ENCODE data around the gene C1QTNF3.

C1QTNF3 gene

DNA sequence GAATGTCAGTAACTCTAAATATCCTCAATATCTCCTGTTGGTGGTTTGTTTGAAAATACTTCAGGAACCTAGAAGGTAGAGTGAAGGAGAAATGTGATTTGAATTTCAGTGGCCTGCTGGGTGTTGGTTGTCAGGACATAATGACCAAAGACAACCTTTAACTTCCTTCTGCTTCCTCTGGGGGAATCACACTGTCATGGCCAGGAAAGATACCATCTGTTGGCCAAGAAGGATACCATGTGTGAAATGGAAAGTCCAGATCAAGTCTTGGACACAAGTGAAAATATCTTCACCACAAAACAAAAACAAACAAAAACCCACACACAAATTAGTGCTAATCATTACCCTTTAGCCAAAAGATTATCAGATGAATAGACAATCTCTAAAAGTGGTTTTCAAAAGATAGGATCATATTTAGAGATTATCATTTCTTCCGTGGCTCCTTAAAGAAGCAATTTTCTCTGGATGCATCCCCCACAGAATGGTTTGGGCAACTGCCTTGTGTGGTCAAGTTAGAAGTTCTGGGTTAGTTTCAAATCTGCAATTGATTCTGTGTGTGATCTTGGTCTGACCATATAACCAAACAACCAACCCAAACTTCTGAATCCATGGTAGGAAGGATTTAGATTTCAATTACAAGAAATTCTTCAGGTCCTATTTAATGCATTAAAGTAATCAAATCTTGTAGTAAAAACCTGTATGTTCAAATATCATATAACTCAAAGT lies 1.6 kb downstream of the C1QTNF3 start:
- Histone ChIP-seq H3K36me3 (no peaks in the 10 kb centered on the region; a peak in 1 of 22 replicates), H3K4me1 (peaks cover 8 to 40% (median 17%) of the 10 kb centered on the region in 10 experiments; a peak in 19 of 20 replicates), H4K20me1 (no peaks in the 10 kb centered on the region), H3K27me3 (no peaks in the 10 kb centered on the region), H3K4me2 (peak overlapping the region in 3 of 11 experiments; percentile 59 to 74 (median 65); a peak in 6 of 22 replicates), H3K9ac (no peak overlapping the region), H3K4me3 (no peak overlapping the region), H3K9me3 (replicated peaks in 1 of 11) (no peaks in the 10 kb centered on the region), H3K27ac (peak overlapping the region in 1 of 11 experiments; percentile 48; a peak in 2 of 22 replicates)
- TF ChIP-seq Cebpa-rat (IDR thresholded peaks at IDR 0.05), result no peak

- no peak for TF ChIP-seq Cebpa-rat (IDR thresholded peaks at IDR 0.05)
- Histone ChIP-seq H3K4me3 (no peak overlapping the region), H3K9me3 (replicated peaks in 1 of 11) (no peaks in the 10 kb centered on the region), H3K4me1 (peaks cover 9 to 47% (median 22%) of the 10 kb centered on the region in 10 experiments; a peak in 19 of 20 replicates), H4K20me1 (no peaks in the 10 kb centered on the region), H3K36me3 (peaks cover 0 to 5% (median 1%) of the 10 kb centered on the region in 11 experiments; a peak in 14 of 22 replicates), H3K9ac (no peak overlapping the region), H3K27ac (no peak overlapping the region), H3K4me2 (peak overlapping the region in 2 of 11 experiments; percentile 6 to 21; a peak in 1 of 22 replicates), H3K27me3 (no peaks in the 10 kb centered on the region)
These were observed 2.5 kb downstream of the C1QTNF3 start for GRCh38 chr5:34040472-34040871.

- no peak overlapping the region for H3K27ac ChIP-seq
- H3K27me3 ChIP-seq, result no peaks in the 10 kb centered on the region
- no peak for TF ChIP-seq Cebpa-rat (IDR thresholded peaks at IDR 0.05)
- H3K4me3 ChIP-seq, result no peak overlapping the region
- peaks cover 9 to 50% (median 22%) of the 10 kb centered on the region in 10 experiments; a peak in 19 of 20 replicates for H3K4me1 ChIP-seq
- H4K20me1 ChIP-seq, result no peaks in the 10 kb centered on the region
- H3K4me2 ChIP-seq, result peak overlapping the region in 2 of 11 experiments; percentile 6 to 21; a peak in 1 of 22 replicates
- H3K9ac ChIP-seq, result no peak overlapping the region
- peaks cover 0 to 14% (median 10%) of the 10 kb centered on the region in 11 experiments; a peak in 16 of 22 replicates for H3K36me3 ChIP-seq
- H3K9me3 ChIP-seq (replicated peaks in 1 of 11), result no peaks in the 10 kb centered on the region
These were observed 3.4 kb downstream of the C1QTNF3 start for GRCh38 chr5:34039398-34040157.

GRCh38 chr5:34038838-34039237 lies 4.2 kb downstream of the C1QTNF3 start:
- H3K9ac ChIP-seq, result no peak overlapping the region
- peaks cover 0 to 21% (median 15%) of the 10 kb centered on the region in 11 experiments; a peak in 17 of 22 replicates for H3K36me3 ChIP-seq
- no peaks in the 10 kb centered on the region for H3K9me3 ChIP-seq (replicated peaks in 1 of 11)
- H3K27me3 ChIP-seq, result no peaks in the 10 kb centered on the region
- TF ChIP-seq Cebpa-rat (IDR thresholded peaks at IDR 0.05), result 0 out of 22 replicates have a peak, but pooled peaks of 2 of the 11 experiments have one; percentile 13 to 14
- H3K4me2 ChIP-seq, result no peak overlapping the region
- no peaks in the 10 kb centered on the region for H4K20me1 ChIP-seq
- no peak overlapping the region for H3K4me3 ChIP-seq
- no peak overlapping the region for H3K27ac ChIP-seq
- peaks cover 9 to 49% (median 22%) of the 10 kb centered on the region in 10 experiments; a peak in 19 of 20 replicates for H3K4me1 ChIP-seq

DNA sequence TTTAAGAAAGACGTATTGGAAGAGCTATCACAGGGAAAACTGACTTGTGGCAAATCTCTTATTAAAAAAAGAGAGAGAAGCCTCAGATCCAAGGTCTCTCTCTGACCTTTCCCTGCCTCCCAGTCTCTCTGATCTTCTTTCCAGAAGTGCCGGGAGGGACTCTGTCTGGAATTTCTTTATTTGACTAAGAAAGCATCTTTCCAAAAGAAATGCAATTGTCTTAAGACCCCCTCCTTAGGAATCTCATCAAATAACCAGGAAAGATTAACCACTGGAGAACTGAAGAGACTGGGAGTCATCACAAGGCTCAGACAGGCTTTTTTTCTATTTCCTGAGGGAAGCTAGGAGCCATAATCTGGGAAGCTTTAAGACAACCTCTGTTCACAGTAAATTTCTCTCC lies 4.6 kb downstream of the C1QTNF3 start:
- Histone ChIP-seq H3K4me2 (no peak overlapping the region), H3K9me3 (replicated peaks in 1 of 11) (no peaks in the 10 kb centered on the region), H3K36me3 (peaks cover 0 to 25% (median 18%) of the 10 kb centered on the region in 11 experiments; a peak in 17 of 22 replicates), H3K4me1 (peaks cover 7 to 48% (median 19%) of the 10 kb centered on the region in 10 experiments; a peak in 19 of 20 replicates), H3K27me3 (no peaks in the 10 kb centered on the region), H3K9ac (no peak overlapping the region), H3K4me3 (no peak overlapping the region), H3K27ac (no peak overlapping the region), H4K20me1 (no peaks in the 10 kb centered on the region)
- TF ChIP-seq Cebpa-rat (IDR thresholded peaks at IDR 0.05), result no peak

GRCh38 chr5:34037726-34038125 lies 5.3 kb downstream of the C1QTNF3 start:
- no peak overlapping the region for H3K4me2 ChIP-seq
- H3K4me1 ChIP-seq, result peaks cover 6 to 41% (median 13%) of the 10 kb centered on the region in 10 experiments; a peak in 19 of 20 replicates
- H3K4me3 ChIP-seq, result no peak overlapping the region
- H3K9ac ChIP-seq, result no peak overlapping the region
- H3K27ac ChIP-seq, result no peak overlapping the region
- no peak for TF ChIP-seq Cebpa-rat (IDR thresholded peaks at IDR 0.05)
- peaks cover 0 to 32% (median 23%) of the 10 kb centered on the region in 11 experiments; a peak in 17 of 22 replicates for H3K36me3 ChIP-seq
- H4K20me1 ChIP-seq, result no peaks in the 10 kb centered on the region
- no peaks in the 10 kb centered on the region for H3K9me3 ChIP-seq (replicated peaks in 1 of 11)
- H3K27me3 ChIP-seq, result no peaks in the 10 kb centered on the region

- H4K20me1 ChIP-seq, result no peaks in the 10 kb centered on the region
- no peak for TF ChIP-seq Cebpa-rat (IDR thresholded peaks at IDR 0.05)
- H3K36me3 ChIP-seq, result peaks cover 0 to 37% (median 26%) of the 10 kb centered on the region in 11 experiments; a peak in 17 of 22 replicates
- H3K4me1 ChIP-seq, result peaks cover 0 to 21% (median 6%) of the 10 kb centered on the region in 10 experiments; a peak in 11 of 20 replicates
- H3K4me3 ChIP-seq, result no peak overlapping the region
- H3K27me3 ChIP-seq, result no peaks in the 10 kb centered on the region
- H3K27ac ChIP-seq, result no peak overlapping the region
- peak overlapping the region in 5 of 11 experiments; percentile 5 to 72 (median 41); a peak in 8 of 22 replicates for H3K4me2 ChIP-seq
- no peaks in the 10 kb centered on the region for H3K9me3 ChIP-seq (replicated peaks in 1 of 11)
- no peak overlapping the region for H3K9ac ChIP-seq
These were observed 7.3 kb downstream of the C1QTNF3 start for GRCh38 chr5:34035756-34036155.

DNA sequence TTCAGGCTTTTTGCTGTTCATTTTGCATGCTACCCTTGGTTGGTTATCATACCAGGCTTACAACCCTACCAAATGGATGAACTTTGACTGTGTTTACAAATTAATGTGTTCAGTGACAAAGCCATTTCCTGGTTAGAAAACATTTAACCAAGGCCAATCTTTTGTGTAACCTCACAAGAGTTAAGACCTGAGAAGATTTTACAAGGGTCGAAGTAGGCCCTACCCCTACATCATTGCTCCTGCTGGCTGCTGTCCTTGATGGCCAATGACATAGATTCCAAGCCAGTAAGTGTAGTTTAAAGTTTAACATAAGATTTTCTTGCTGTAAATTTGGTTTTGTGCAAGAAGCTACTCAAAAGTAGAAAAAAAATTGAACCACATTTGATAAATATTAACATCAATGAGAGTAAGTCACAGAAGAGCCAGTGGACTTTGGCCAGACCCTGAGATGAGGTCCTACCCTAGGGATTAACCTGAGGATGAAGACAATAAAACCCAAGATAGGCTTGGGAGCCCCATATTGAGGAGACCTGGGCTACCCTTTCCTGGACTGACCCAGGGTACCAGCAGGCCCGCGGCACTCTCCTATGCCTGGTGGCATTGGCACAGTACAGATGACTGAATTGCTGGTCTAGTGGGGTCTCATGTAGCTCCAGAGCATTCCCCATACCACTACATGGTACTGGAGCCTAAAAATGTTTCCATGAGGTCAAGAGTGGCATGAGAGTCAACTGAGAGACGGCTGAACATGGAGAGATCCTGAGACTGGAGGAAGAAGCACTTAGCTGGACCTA lies 8.3 kb downstream of the C1QTNF3 start:
- no peak overlapping the region for H3K4me3 ChIP-seq
- peak overlapping the region in 1 of 11 experiments; percentile 41; a peak in 1 of 22 replicates for H3K4me2 ChIP-seq
- H3K9me3 ChIP-seq (replicated peaks in 1 of 11), result no peaks in the 10 kb centered on the region
- peaks cover 0 to 37% (median 26%) of the 10 kb centered on the region in 11 experiments; a peak in 17 of 22 replicates for H3K36me3 ChIP-seq
- no peaks in the 10 kb centered on the region for H4K20me1 ChIP-seq
- H3K27ac ChIP-seq, result no peak overlapping the region
- no peak for TF ChIP-seq Cebpa-rat (IDR thresholded peaks at IDR 0.05)
- H3K4me1 ChIP-seq, result peaks cover 0 to 11% (median 6%) of the 10 kb centered on the region in 10 experiments; a peak in 11 of 20 replicates
- no peak overlapping the region for H3K9ac ChIP-seq
- H3K27me3 ChIP-seq, result no peaks in the 10 kb centered on the region

All from BLaER1 treated with 17β-estradiol and CSF1 and Interleukin-3, amounts not matched to agents 10 nM and 100 nM (cell line).